ENCODE data around the gene VGLL2.

DNA sequence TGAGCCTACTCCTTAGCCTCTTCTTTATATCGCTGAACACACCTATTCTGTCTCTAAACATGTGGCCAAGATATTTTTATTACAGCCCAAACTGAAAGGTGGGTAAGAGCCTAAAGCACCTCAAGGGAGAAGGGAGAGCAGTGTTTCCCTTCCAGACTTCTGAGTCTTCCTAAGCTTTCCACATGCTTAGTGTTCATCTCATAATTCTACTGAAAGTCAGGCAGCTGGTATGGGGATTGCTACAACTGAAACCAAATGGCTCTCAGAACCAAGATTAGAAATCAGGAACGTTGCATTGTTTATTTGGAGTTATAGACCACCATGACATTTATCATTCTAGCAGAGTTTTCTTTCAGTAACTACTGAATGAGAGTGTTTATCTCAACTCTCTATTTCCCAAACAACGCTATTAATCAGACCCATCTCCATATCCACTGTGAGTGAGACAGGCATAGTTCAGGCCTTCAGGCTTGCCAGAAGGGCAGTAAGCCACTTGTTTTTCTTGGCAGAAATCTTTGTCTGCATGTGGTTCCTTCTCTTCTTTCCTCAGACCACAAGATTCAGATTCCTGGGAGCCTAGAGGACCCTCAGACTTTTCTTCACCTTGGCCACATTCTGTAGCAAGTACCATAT lies 22.8 kb downstream of the VGLL2 start:
- TF ChIP-seq, protein P1, sequence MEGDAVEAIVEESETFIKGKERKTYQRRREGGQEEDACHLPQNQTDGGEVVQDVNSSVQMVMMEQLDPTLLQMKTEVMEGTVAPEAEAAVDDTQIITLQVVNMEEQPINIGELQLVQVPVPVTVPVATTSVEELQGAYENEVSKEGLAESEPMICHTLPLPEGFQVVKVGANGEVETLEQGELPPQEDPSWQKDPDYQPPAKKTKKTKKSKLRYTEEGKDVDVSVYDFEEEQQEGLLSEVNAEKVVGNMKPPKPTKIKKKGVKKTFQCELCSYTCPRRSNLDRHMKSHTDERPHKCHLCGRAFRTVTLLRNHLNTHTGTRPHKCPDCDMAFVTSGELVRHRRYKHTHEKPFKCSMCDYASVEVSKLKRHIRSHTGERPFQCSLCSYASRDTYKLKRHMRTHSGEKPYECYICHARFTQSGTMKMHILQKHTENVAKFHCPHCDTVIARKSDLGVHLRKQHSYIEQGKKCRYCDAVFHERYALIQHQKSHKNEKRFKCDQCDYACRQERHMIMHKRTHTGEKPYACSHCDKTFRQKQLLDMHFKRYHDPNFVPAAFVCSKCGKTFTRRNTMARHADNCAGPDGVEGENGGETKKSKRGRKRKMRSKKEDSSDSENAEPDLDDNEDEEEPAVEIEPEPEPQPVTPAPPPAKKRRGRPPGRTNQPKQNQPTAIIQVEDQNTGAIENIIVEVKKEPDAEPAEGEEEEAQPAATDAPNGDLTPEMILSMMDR (conservative IDR thresholded peaks at IDR 0.05; ENCODE audit: low read length): no peak
- TF ChIP-seq EZH2phosphoT487 (IDR thresholded peaks at IDR 0.05; ENCODE audit: borderline replicate concordance, low read depth, low read length): no peak
